SK-N-SH (cell line): ENCODE data around the gene DCD.

Experiments used
- FOSL2 ChIP-seq: IDR thresholded peaks from 2 replicates; pipeline ENCODE4 v1.4.0; 2012; ENCODE audit warnings: low read depth, mild to moderate bottlenecking, moderate library complexity, borderline replicate concordance
- FOXM1 ChIP-seq: IDR thresholded peaks from 2 replicates; pipeline ENCODE4 v1.4.0; 2012; ENCODE audit warnings: low read depth, mild to moderate bottlenecking
- GATA2 ChIP-seq: sonication (generic); formaldehyde crosslinking; IDR thresholded peaks from 2 replicates; pipeline ENCODE4 v1.5.0; 2020; ENCODE audit warnings: mild to moderate bottlenecking, missing genetic modification reagents
- NFIC ChIP-seq: IDR thresholded peaks from 2 replicates; pipeline ENCODE4 v1.4.0; 2012; ENCODE audit warnings: borderline replicate concordance
- POLR2AphosphoS5 ChIP-seq: IDR thresholded peaks from 2 replicates; pipeline ENCODE4 v1.6.1; 2012; ENCODE audit warnings: low read depth, low read length
- RAD21 ChIP-seq: IDR thresholded peaks from 2 replicates; pipeline ENCODE4 v1.6.1; 2012; ENCODE audit warnings: mild to moderate bottlenecking, low read length
- RXRA ChIP-seq: IDR thresholded peaks from 2 replicates; pipeline ENCODE4 v1.4.0; 2012; ENCODE audit warnings: low read depth, mild to moderate bottlenecking, borderline replicate concordance
- SIN3A ChIP-seq: IDR thresholded peaks from 2 replicates; pipeline ENCODE4 v1.6.1; 2012; ENCODE audit warnings: low read depth, mild to moderate bottlenecking, low read length, moderate library complexity, borderline replicate concordance
- SMC3 ChIP-seq: IDR thresholded peaks from 2 replicates; pipeline ENCODE4 v1.6.1; 2012; ENCODE audit warnings: low read depth, low read length, improper control_type of control experiment
- TAF1 ChIP-seq: IDR thresholded peaks from 2 replicates; pipeline ENCODE4 v1.6.1; 2012; ENCODE audit warnings: low read depth, mild to moderate bottlenecking, low read length, moderate library complexity, borderline replicate concordance
- TF ChIP-seq, protein P1 (sequence below): fragments of 200-600 bp; sonication (generic); IDR thresholded peaks from 2 replicates; pipeline ENCODE4 v1.6.1; 2017; ENCODE audit warnings: antibody characterized with exemption, mild to moderate bottlenecking, moderate library complexity
- TF ChIP-seq, protein P2 (sequence below): IDR thresholded peaks from 2 replicates; pipeline ENCODE4 v1.4.0; 2012; ENCODE audit warnings: low read depth
- TF ChIP-seq, protein P3 (sequence below): IDR thresholded peaks from 2 replicates; pipeline ENCODE4 v1.4.0; 2012; ENCODE audit warnings: low read depth, borderline replicate concordance

DNA sequence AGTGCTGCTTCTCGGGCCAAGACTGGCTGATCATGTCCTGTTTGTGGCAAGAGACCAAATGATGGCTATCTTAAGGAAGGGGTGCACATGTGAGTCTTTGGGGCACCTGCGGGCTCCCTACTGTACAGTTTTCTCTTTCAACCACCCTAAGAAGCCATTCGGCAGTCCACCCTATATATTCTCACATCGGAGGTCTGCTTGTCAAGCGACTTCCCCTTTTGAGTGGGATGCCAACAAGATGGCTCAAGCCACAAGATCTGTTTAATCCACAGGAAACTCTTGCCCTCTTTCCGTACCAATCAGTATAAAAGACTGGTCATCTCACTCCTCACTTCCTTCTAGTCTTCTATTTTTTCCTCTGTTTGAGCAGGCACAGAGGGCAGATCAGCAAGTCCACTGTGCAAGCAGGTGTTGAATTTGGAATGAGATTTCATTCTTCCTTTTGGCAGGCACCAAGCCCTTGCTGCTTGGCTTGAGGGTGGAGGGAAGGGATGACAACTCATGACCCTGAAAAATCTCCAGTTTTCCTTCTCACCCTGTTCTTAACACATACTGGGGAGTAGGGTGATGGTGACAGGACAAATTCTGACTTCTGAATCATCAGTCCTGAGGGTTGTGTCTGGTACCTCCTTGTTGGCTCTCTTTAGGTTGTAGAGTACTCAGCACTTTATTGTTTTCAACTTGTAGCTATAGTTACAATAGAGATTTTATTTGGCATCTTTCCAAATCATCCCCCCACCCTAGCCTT lies 31.1 kb downstream of the DCD start:
- TF ChIP-seq FOSL2 (no peak), RAD21 (no peak), FOXM1 (no peak), NFIC (no peak), POLR2AphosphoS5 (no peak), RXRA (no peak), GATA2 (CRISPR knock-in tag) (no peak), TAF1 (no peak), SIN3A (no peak), SMC3 (no peak)
- TF ChIP-seq, protein P1, sequence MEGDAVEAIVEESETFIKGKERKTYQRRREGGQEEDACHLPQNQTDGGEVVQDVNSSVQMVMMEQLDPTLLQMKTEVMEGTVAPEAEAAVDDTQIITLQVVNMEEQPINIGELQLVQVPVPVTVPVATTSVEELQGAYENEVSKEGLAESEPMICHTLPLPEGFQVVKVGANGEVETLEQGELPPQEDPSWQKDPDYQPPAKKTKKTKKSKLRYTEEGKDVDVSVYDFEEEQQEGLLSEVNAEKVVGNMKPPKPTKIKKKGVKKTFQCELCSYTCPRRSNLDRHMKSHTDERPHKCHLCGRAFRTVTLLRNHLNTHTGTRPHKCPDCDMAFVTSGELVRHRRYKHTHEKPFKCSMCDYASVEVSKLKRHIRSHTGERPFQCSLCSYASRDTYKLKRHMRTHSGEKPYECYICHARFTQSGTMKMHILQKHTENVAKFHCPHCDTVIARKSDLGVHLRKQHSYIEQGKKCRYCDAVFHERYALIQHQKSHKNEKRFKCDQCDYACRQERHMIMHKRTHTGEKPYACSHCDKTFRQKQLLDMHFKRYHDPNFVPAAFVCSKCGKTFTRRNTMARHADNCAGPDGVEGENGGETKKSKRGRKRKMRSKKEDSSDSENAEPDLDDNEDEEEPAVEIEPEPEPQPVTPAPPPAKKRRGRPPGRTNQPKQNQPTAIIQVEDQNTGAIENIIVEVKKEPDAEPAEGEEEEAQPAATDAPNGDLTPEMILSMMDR = no peak
- TF ChIP-seq, protein P2, sequence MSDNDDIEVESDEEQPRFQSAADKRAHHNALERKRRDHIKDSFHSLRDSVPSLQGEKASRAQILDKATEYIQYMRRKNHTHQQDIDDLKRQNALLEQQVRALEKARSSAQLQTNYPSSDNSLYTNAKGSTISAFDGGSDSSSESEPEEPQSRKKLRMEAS = no peak
- TF ChIP-seq, protein P3, sequence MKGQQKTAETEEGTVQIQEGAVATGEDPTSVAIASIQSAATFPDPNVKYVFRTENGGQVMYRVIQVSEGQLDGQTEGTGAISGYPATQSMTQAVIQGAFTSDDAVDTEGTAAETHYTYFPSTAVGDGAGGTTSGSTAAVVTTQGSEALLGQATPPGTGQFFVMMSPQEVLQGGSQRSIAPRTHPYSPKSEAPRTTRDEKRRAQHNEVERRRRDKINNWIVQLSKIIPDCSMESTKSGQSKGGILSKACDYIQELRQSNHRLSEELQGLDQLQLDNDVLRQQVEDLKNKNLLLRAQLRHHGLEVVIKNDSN = no peak
